Endothelial cell (in vitro differentiated cells): ENCODE results near the gene NOL6. TPM values are rescaled to one million over a fixed set of nuclear protein-coding genes. Genes with fewer than 3 reads are reported as not detected.
A peak's percentile ranks its signal among the peaks of the same experiment; 100 is the strongest.
"Not testable (repeated sequence)": the region's sequence is repeated elsewhere in the genome, so short reads cannot be mapped to it uniquely, and the experiment has no call there.

ENCODE experiments used
- DNase-seq: peaks from one replicate; pipeline ENCODE4 v3.0.0; 2021; ENCODE audit warnings: low spot score
- H3K27ac Mint-ChIP-seq: one replicate; pipeline ENCODE4 v1.8.0; 2021; ENCODE audit warnings: mixed read lengths, inconsistent platforms; ENCODE audit not compliant: unreplicated experiment
- H3K27me3 Mint-ChIP-seq: one replicate; pipeline ENCODE4 v1.8.0; 2021; ENCODE audit warnings: mild to moderate bottlenecking, moderate library complexity, mixed read lengths, inconsistent platforms; ENCODE audit not compliant: unreplicated experiment
- H3K36me3 Mint-ChIP-seq: one replicate; pipeline ENCODE4 v1.8.0; 2021; ENCODE audit warnings: mild to moderate bottlenecking, low read depth, mixed read lengths, inconsistent platforms; ENCODE audit not compliant: unreplicated experiment
- H3K4me1 Mint-ChIP-seq: one replicate; pipeline ENCODE4 v1.8.0; 2021; ENCODE audit warnings: mild to moderate bottlenecking, mixed read lengths, inconsistent platforms; ENCODE audit not compliant: unreplicated experiment
- H3K4me3 Mint-ChIP-seq: one replicate; pipeline ENCODE4 v1.8.0; 2021; ENCODE audit warnings: mild to moderate bottlenecking, mixed read lengths, inconsistent platforms; ENCODE audit not compliant: unreplicated experiment
- H3K9me3 Mint-ChIP-seq: one replicate; pipeline ENCODE4 v1.8.0; 2021; ENCODE audit warnings: mixed read lengths, inconsistent platforms; ENCODE audit not compliant: unreplicated experiment
- total RNA-seq: library from RNA; stranded (reverse); fragmentation: NEBNext Ultra II Directional; extraction: Animal tissue kit (Norgen Biotek cat#: 25700); gene quantifications from one replicate; pipeline ENCODE4 v1.2.1, GENCODE V29; 2021; ENCODE audit not compliant: unreplicated experiment
- TF ChIP-seq, protein P1 (sequence below): fragments of 200-600 bp; sonication (generic); IDR thresholded peaks from one replicate; pipeline ENCODE4 v1.5.0; 2021; ENCODE audit warnings: antibody characterized with exemption; ENCODE audit not compliant: unreplicated experiment

Gene NOL6
- total RNA-seq, 1 donor from 2014 or later: 22.6 TPM

DNA sequence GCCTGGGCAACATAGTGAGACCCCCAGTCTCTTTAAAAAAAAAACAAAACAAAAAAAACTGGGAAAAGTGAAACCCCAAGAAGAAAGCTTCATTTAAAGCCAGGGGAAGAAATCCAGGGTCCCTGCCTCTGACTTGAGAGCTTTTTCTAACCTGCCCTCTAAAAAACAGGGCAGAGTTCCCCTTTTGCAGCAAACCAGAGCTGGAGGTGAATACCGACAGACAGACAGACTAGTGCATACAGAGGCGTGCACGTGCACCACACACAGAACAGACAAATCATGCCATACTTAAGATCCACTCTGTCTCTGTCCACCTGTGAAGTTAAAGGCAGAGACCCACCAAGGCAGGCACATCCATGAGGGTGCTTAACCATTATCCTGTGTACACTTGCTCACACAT lies 14.6 kb downstream of the NOL6 start:
- peaks cover 10% of the 10 kb centered on the region for H3K27me3 Mint-ChIP-seq
- H3K4me1 Mint-ChIP-seq: peaks cover 10% of the 10 kb centered on the region
- no peak overlapping the region for H3K27ac Mint-ChIP-seq
- H3K4me3 Mint-ChIP-seq: no peak overlapping the region
- TF ChIP-seq, protein P1, sequence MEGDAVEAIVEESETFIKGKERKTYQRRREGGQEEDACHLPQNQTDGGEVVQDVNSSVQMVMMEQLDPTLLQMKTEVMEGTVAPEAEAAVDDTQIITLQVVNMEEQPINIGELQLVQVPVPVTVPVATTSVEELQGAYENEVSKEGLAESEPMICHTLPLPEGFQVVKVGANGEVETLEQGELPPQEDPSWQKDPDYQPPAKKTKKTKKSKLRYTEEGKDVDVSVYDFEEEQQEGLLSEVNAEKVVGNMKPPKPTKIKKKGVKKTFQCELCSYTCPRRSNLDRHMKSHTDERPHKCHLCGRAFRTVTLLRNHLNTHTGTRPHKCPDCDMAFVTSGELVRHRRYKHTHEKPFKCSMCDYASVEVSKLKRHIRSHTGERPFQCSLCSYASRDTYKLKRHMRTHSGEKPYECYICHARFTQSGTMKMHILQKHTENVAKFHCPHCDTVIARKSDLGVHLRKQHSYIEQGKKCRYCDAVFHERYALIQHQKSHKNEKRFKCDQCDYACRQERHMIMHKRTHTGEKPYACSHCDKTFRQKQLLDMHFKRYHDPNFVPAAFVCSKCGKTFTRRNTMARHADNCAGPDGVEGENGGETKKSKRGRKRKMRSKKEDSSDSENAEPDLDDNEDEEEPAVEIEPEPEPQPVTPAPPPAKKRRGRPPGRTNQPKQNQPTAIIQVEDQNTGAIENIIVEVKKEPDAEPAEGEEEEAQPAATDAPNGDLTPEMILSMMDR: no peak
- DNase-seq: no peak
- H3K9me3 Mint-ChIP-seq: no peaks in the 10 kb centered on the region
- peaks cover 22% of the 10 kb centered on the region for H3K36me3 Mint-ChIP-seq

DNA sequence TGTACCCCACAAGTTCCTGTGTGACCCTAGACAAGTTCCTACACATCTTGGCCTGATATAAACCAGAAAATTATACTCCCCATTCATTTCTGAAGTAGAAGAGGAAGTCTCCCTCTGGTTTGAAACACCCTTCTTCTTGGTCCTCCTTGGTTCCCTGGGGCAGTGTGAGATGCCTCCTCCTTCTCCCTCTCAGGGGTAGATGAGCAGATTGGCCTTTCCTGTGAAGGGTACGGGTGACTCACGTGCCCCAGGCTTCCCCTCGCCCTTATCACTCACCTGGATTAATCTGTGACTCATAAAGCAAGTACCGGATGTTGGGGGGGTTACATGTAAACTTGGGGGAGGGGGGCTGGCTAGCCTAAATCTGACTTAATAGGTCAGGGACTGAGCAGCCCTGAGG lies 15.3 kb downstream of the NOL6 start:
- Mint-ChIP-seq H3K27ac (peak overlapping the region; percentile 43), H3K4me1 (peaks cover 10% of the 10 kb centered on the region), H3K4me3 (no peak overlapping the region), H3K36me3 (peaks cover 20% of the 10 kb centered on the region), H3K27me3 (peaks cover 10% of the 10 kb centered on the region), H3K9me3 (no peaks in the 10 kb centered on the region)
- TF ChIP-seq, protein P1: no peak
- no peak for DNase-seq

DNA sequence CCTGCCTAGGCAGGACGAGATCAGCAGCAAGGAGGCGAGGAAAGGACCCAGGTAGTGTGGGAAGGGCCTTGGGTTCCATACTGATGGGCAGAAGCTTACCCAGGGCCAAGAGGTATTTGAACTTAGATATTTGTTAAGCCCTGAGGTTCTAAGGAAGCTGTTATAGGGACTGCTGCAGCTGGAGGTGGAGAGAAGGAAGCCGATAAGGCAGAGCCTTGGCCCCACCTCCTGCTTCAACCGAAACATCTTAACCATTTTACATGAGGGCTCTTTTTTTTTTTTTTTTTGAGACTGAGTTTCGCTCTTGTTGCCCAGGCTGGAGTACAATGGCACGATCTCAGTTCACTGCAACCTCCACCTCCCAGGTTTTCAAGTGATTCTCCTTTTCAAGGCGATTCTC lies 17.8 kb downstream of the NOL6 start:
- Mint-ChIP-seq H3K4me1 (peaks cover 13% of the 10 kb centered on the region), H3K4me3 (no peak overlapping the region), H3K36me3 (peaks cover under 1% of the 10 kb centered on the region), H3K27ac (no peak overlapping the region), H3K9me3 (no peaks in the 10 kb centered on the region), H3K27me3 (peaks cover 11% of the 10 kb centered on the region)
- TF ChIP-seq, protein P1: no peak
- no peak for DNase-seq

DNA sequence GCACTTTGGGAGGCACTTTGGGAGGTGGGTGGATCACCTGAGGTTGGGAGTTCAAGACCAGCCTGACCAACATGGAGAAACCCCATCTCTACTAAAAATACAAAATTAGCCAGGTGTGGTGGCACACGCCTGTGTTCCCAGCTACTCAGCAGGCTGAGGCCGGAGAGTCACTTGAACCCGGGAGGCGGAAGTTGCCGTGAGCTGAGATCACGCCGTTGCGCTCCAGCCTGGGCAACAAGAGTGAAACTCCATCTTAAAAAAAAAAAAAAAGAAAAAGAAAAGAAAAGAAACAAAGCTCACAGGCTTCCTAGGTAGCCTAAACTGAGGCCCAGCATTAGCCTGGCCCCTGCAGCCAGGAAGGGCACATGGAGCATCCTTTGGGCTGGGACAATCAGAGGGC lies 18.3 kb downstream of the NOL6 start:
- not testable (repeated sequence) for H3K27ac Mint-ChIP-seq, H3K4me3 Mint-ChIP-seq, H3K36me3 Mint-ChIP-seq, DNase-seq, H3K27me3 Mint-ChIP-seq, H3K9me3 Mint-ChIP-seq
- H3K4me1 Mint-ChIP-seq: peaks cover 13% of the 10 kb centered on the region

DNA sequence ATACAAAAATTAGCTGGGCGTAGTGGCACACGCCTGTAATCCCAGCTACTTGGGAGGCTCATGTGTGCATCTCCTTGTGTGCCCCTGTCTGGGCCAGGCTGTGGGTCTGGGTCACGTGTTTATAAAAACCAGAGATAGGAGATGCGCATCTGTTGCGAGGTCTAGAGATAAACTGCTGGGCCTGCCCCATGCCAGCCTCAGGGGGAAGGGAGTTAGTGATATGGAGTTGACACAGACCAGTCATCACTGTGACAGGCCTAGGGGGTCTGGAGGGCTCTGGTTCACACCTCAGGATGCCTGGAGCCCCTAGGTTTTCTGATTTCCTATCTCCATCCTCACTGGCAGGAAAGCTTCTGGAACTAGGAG lies 19.1 kb downstream of the NOL6 start:
- not testable (repeated sequence) for H3K9me3 Mint-ChIP-seq, DNase-seq, H3K36me3 Mint-ChIP-seq, H3K27me3 Mint-ChIP-seq, H3K27ac Mint-ChIP-seq, H3K4me3 Mint-ChIP-seq
- H3K4me1 Mint-ChIP-seq: peaks cover 11% of the 10 kb centered on the region

DNA sequence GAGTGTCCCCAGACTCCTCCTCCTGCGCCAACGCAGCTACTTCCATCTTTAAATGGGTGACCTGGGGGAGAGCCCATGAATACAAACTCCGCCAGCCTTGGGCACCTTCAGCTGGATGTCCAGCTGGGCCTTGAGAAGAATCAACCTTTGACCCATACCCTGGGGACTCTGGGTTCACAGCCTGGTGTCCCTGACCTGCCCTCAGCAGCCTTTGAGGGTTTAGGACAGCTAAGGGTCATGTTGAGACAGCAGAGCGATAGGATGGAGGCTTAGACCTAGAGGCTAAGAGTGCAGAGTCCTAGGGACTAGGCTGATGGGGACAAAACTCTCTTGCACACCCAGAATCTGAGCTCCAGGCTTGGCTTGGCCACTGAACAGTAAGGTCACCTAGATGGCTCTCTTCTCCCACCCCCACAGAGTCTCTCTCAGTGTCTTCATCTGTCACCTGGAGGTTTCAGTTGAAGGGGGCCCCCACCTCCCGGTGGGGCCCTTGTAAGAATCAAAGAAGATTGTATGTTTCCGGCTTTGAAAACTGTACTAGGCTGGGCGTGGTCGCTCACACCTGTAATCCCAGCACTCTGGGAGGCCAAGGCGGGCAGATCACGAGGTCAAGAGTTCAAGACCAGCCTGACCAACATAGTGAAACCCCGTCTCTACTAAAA lies 19.6 kb downstream of the NOL6 start:
- Mint-ChIP-seq H3K9me3 (no peaks in the 10 kb centered on the region), H3K4me3 (no peak overlapping the region), H3K27me3 (peaks cover 9% of the 10 kb centered on the region), H3K27ac (no peak overlapping the region), H3K4me1 (peaks cover 9% of the 10 kb centered on the region), H3K36me3 (no peaks in the 10 kb centered on the region)
- TF ChIP-seq, protein P1: no peak
- no peak for DNase-seq
